Heart left ventricle (tissue), 16 donors: ENCODE results near the gene SCARF1. TPM values are rescaled to one million over a fixed set of nuclear protein-coding genes. Genes with fewer than 3 reads are reported as not detected.

Experiments
- ATAC-seq, 4 donors: fragments of 200-7000 bp; cut with Tn5 transposase; one replicate each; pipeline ENCODE4 v1.9.1; 2020 to 2022; ENCODE audit warnings: moderate library complexity in 4 of 4, mild to moderate bottlenecking in 3 of 4, moderate number of reproducible peaks in 1 of 4
- DNase-seq, 5 donors: peaks; one replicate each; pipeline ENCODE4 v3.0.0-alpha.2; 2020
- H3K27ac ChIP-seq, 12 donors: fragments of 200-600 bp; sonication (generic) in 4 of 12; one replicate each; pipeline versions ENCODE4 v1.5.0 to v1.8.0; 2016 to 2022; ENCODE audit warnings: mild to moderate bottlenecking in 2 of 12
- H3K27me3 ChIP-seq, 9 donors: fragments of 200-600 bp; sonication (generic) in 2 of 9; one replicate each; pipeline versions ENCODE4 v1.5.1 to v1.8.0; 2016 to 2022; ENCODE audit warnings: mild to moderate bottlenecking in 3 of 9
- H3K36me3 ChIP-seq, 9 donors: fragments of 200-600 bp; sonication (generic) in 2 of 9; one replicate each; pipeline versions ENCODE4 v1.5.0 to v1.8.0; 2018 to 2022; ENCODE audit warnings: mild to moderate bottlenecking in 2 of 9
- H3K4me1 ChIP-seq, 12 donors: fragments of 200-600 bp; sonication (generic) in 4 of 12; one replicate each; pipeline versions ENCODE4 v1.5.0 to v1.8.0; 2016 to 2022; ENCODE audit warnings: mild to moderate bottlenecking in 3 of 12
- H3K4me3 ChIP-seq, 12 donors: fragments of 200-600 bp; sonication (generic) in 4 of 12; one replicate each; pipeline versions ENCODE4 v1.5.0 to v1.8.0; 2017 to 2022; ENCODE audit warnings: mild to moderate bottlenecking in 9 of 12, moderate library complexity in 4 of 12
- H3K9me3 ChIP-seq, 12 donors: fragments of 200-600 bp; sonication (generic) in 4 of 12; one replicate each; pipeline versions ENCODE4 v1.5.0 to v1.8.0; 2016 to 2022; ENCODE audit warnings: mild to moderate bottlenecking in 1 of 12
- CTCF ChIP-seq, 12 donors: fragments of 200-600 bp; sonication (generic) in 4 of 12; IDR thresholded peaks; one replicate each; pipeline versions ENCODE4 v1.5.0 to v1.8.0; 2018 to 2022; ENCODE audit warnings: antibody characterized with exemption in 12 of 12, mild to moderate bottlenecking in 5 of 12
- POLR2A ChIP-seq, 2 donors: fragments of 450-650 bp; IDR thresholded peaks; one replicate each; pipeline ENCODE4 v1.6.1; 2017; ENCODE audit warnings: antibody characterized with exemption in 2 of 2, mild to moderate bottlenecking in 2 of 2, moderate library complexity in 2 of 2
- WGBS, 4 donors: extraction: QIAGEN DNeasy Blood & Tissue Kit in 2 of 4; methylation state at CpG; one replicate each; pipeline versions ENCODE4 v1.1.5 to v1.1.7; 2013 to 2018; 5-methylcytosine and 5-hydroxymethylcytosine counted together
- intact Hi-C, 10 donors: fragments of 100-400 bp; cut with DNase I; formaldehyde crosslinking; loops; one replicate each; pipeline versions ENCODE4 v1.11.1 to v1.14.2; 2022
- polyA plus RNA-seq, 2 donors: library from polyadenylated mRNA; stranded (reverse); fragments of 200-250 nt; gene quantifications; one replicate each; pipeline ENCODE4 v1.2.3, GENCODE V29; 2013
- total RNA-seq, 9 donors: library from RNA; depleted of rRNA in 2 of 9; stranded (reverse); fragments of >200 nt in 2 of 9; fragmentation: NEBNext Ultra II Directional in 3 of 9; extraction: Animal tissue kit (Norgen Biotek cat#: 25700) in 3 of 9; gene quantifications; one replicate each; pipeline versions ENCODE4 v1.1.0 to v1.2.4, GENCODE V29; 2016 to 2023
- donor health status: ischemic (EF 13 %, LVEDD 7.1; RV severe dilation, severe dysfunction).
- donor health status: healthy with polysubstance abuse.
- donor health status: DM: no; HTN: yes; CAD: no.
- donor health status: DM: no; HTN: no; CAD: no.
- donor health status: ischemic (EF 25% LVEDD 6.9; RV normal size, moderate dysfunction).
- donor health status: ischemic (EF 25% LVEDD 5.7; RV mildly dilated, moderate dysfunction).
- donor health status: healthy.
- donor health status: DM: yes; HTN: yes; CAD: no.
- donor health status: ischemic (EF 35%, LVEDD 5.7; RV mildly dilated, moderate dysfunction).
- donor health status: nonischemic (EF 11% LVEDD 7.7; RV severe dilation, severe dysfunction).
- donor health status: DM: yes; HTN: yes; CAD: no.
- donor health status: PGD.
- donor health status: ischemic (EF 29% LVEDD 5.4; RV normal size, mild dysfunction).
- donor health status: nonischemic (EF 23%, LVEDD 6.1; RV moderate dilation, normal function).

The SCARF1 gene
- total and polyA plus RNA-seq, 11 donors = 7.4 to 25.9 (median 12.4) TPM

GRCh38 chr17:1643999-1644492 is 1.5 kb downstream of the SCARF1 start:
- TF ChIP-seq POLR2A (IDR thresholded peaks at IDR 0.05) (no peak), CTCF (IDR thresholded peaks at IDR 0.05) (no peak)
- Histone ChIP-seq H3K4me3 (peak overlapping the region; percentile 15 to 73 (median 57)), H3K36me3 (peaks cover 0 to 23% (median 13%) of the 10 kb centered on the region in 9 donors), H3K27me3 (no peaks in the 10 kb centered on the region), H3K27ac (peak overlapping the region; percentile 41 to 96 (median 85)), H3K9me3 (no peaks in the 10 kb centered on the region), H3K4me1 (peaks cover 0 to 71% (median 47%) of the 10 kb centered on the region in 12 donors)
- 19 to 33% (median 20%) methylated on average over 10 to 13 of the region's 13 CpGs for WGBS, 4 donors
- ATAC-seq = peak in 3 of 4 donors; percentile 2 to 5 (median 2)
- intact Hi-C loops = loop anchor here in 4 of 10 donors (2.0 to 10.0 kb wide), 3 partner anchors 15 to 379 kb away; partner anchors contain the start of gene SLC43A2 (in 2 of the 4)
- peak in 2 of 5 donors; percentile 32 to 55 for DNase-seq

DNA sequence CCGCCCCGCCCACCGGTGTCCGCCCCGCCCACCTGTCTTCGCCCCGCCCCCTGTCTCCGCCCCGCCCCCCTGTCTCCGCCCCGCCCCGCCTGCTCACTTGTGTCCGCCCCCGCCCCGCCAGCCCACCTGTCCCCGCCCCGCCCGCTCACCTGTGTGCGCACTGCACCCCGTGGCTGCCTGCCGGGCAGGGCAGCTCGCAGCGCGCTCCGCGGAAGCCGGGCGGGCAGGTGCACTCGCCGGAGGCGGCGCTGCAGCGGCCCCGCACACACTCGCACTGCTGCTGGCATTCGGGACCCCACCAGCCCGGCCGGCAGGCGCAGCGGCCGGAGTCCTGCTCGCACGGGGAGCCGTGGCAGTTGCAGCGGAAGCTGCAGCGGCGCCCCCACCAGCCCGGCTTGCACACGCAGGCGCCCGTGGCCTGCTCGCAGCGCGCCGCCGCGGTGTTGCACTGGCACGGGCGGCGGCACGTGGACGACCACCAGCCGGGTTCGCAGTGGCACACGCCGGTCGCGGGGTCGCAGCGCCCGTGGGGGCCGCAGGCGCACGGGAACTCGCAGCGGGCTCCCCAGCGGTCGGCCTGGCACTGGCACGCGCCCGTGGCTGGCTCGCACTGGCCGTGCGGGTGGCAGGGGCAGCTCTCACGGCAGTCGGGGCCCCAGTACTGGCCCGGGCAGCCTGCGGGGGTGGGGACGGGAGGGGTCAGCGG is 2.1 kb downstream of the SCARF1 start:
- H3K27ac ChIP-seq = peak overlapping the region; percentile 41 to 96 (median 85)
- no peaks in the 10 kb centered on the region for H3K9me3 ChIP-seq
- H3K4me3 ChIP-seq = peak overlapping the region; percentile 15 to 73 (median 57)
- no peaks in the 10 kb centered on the region for H3K27me3 ChIP-seq
- H3K4me1 ChIP-seq = peaks cover 0 to 68% (median 45%) of the 10 kb centered on the region in 12 donors
- intact Hi-C loops = loop anchor here in 4 of 10 donors (2.0 to 10.0 kb wide), 3 partner anchors 15 to 379 kb away; partner anchors contain the start of gene SLC43A2 (in 1 of the 4)
- TF ChIP-seq CTCF (IDR thresholded peaks at IDR 0.05) (peak in 4 of 12 donors; percentile 11 to 29 (median 20)), POLR2A (IDR thresholded peaks at IDR 0.05) (no peak)
- WGBS, 4 donors = 2 to 26% (median 5%) methylated on average over 18 to 88 of the region's 90 CpGs
- DNase-seq (peak in 2 of 5 donors; percentile 59 to 75), ATAC-seq (peak in 2 of 4 donors; percentile 4 to 7)
- peaks cover 0 to 23% (median 14%) of the 10 kb centered on the region in 9 donors for H3K36me3 ChIP-seq

DNA sequence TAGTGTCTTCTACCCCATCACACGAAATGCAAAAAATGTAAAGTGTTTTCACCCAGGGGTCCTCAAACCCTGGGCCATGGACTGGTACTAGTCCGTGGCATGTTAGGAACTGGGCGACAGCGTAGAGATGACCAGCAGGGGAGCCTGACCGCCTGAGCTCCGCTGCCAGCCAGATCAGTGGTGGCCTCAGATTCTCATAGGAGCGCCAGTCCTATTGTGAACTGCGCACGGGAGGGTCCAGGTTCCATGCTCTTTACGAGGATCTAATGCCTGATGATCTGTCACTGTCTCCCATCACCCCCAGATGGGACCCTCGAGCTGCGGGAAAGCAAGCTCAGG is 4.5 kb downstream of the SCARF1 start:
- ATAC-seq = no peak
- DNase-seq = peak in 1 of 5 donors; percentile 49
- H3K27me3 ChIP-seq = no peaks in the 10 kb centered on the region
- TF ChIP-seq POLR2A (IDR thresholded peaks at IDR 0.05) (no peak), CTCF (IDR thresholded peaks at IDR 0.05) (no peak)
- H3K4me1 ChIP-seq = peaks cover 0 to 44% (median 21%) of the 10 kb centered on the region in 12 donors
- H3K4me3 ChIP-seq = no peak overlapping the region
- no peaks in the 10 kb centered on the region for H3K9me3 ChIP-seq
- peaks cover 0 to 33% (median 26%) of the 10 kb centered on the region in 9 donors for H3K36me3 ChIP-seq
- intact Hi-C loops = loop anchor here in 3 of 10 donors (10.0 kb wide), 2 partner anchors 156 to 376 kb away; no protein-coding TSS in a partner anchor
- H3K27ac ChIP-seq = no peak overlapping the region
- 86 to 92% (median 88%) methylated on average over 12 of the region's 12 CpGs for WGBS, 4 donors
